Suprapubic skin (tissue), 4 donors: Measurements from ENCODE around the gene HEY2. TPM values are rescaled to one million over a fixed set of nuclear protein-coding genes. Genes with fewer than 3 reads are reported as not detected.

Experiments
- DNase-seq, 2 donors: peaks; one replicate each; pipeline ENCODE4 v3.0.0-alpha.2; 2019; ENCODE audit warnings: low spot score in 2 of 2
- H3K27ac ChIP-seq: fragments of 200-600 bp; sonication (generic); one replicate; pipeline ENCODE4 v1.5.1; 2019
- H3K27me3 ChIP-seq: fragments of 200-600 bp; sonication (generic); one replicate; pipeline ENCODE4 v1.5.1; 2019
- H3K36me3 ChIP-seq: fragments of 200-600 bp; sonication (generic); one replicate; pipeline ENCODE4 v1.5.1; 2019
- H3K4me1 ChIP-seq: fragments of 200-600 bp; sonication (generic); one replicate; pipeline ENCODE4 v1.5.1; 2019
- H3K4me3 ChIP-seq: fragments of 200-600 bp; sonication (generic); one replicate; pipeline ENCODE4 v1.5.1; 2019; ENCODE audit warnings: mild to moderate bottlenecking
- H3K9me3 ChIP-seq: fragments of 200-600 bp; sonication (generic); one replicate; pipeline ENCODE4 v1.5.1; 2019
- EP300 ChIP-seq: sonication (generic); formaldehyde crosslinking; IDR thresholded peaks from one replicate; pipeline ENCODE4 v1.6.1; 2017; ENCODE audit warnings: antibody characterized with exemption
- POLR2A ChIP-seq, 2 donors: fragments of 450-650 bp; IDR thresholded peaks; one replicate each; pipeline ENCODE4 v1.6.1; 2017; ENCODE audit warnings: antibody characterized with exemption in 2 of 2, mild to moderate bottlenecking in 2 of 2, moderate library complexity in 2 of 2
- POLR2AphosphoS5 ChIP-seq, 3 donors: sonication (generic); formaldehyde crosslinking; IDR thresholded peaks; one replicate each; pipeline ENCODE4 v1.6.1; 2017; ENCODE audit warnings: antibody characterized with exemption in 3 of 3
- whole genome bisulfite sequencing: methylation state at CpG from one replicate; pipeline ENCODE4 v1.1.5; 2018; 5-methylcytosine and 5-hydroxymethylcytosine counted together
- total RNA-seq, 4 donors: library from RNA; depleted of rRNA; stranded (reverse); fragments of >200 nt; gene quantifications; one replicate each; pipeline ENCODE4 v1.1.0, GENCODE V29; 2016
- TF ChIP-seq, protein P1 (sequence below), 2 donors: fragments of 200-600 bp in 1 of 2; fragments of 450-650 bp in 1 of 2; sonication (generic) in 1 of 2; IDR thresholded peaks; one replicate each; pipeline ENCODE4 v1.5.1; 2016 to 2019; ENCODE audit warnings: antibody characterized with exemption in 2 of 2, mild to moderate bottlenecking in 1 of 2, moderate library complexity in 1 of 2

The HEY2 gene
- total RNA-seq, 4 donors from 2014 or later = 0.76 to 3.0 (median 1.9) TPM

DNA sequence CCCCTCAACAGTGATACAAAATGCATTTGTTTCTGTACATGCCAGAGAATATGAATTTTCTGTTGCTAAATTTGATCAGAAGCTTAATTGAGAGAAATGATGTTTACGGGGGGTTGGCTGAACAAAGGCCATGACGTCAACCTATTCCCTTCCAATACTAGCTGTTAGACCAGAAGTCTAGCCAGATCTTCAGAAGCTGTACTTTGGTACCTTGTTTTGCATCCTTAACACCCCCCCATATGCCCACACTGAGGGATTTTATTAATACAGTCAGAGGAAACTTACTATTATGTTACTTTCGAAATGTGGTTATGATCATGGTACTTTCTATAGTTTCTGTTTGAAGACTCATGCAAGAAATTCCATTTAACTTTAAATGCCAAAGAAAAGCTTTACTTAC, 44.4 kb downstream of the HEY2 start:
- no peaks in the 10 kb centered on the region for H3K27me3 ChIP-seq
- H3K4me1 ChIP-seq = peaks cover 61% of the 10 kb centered on the region
- DNase-seq = no peak
- peak overlapping the region; percentile 72 for H3K27ac ChIP-seq
- TF ChIP-seq EP300 = no peak
- TF ChIP-seq, protein P1, sequence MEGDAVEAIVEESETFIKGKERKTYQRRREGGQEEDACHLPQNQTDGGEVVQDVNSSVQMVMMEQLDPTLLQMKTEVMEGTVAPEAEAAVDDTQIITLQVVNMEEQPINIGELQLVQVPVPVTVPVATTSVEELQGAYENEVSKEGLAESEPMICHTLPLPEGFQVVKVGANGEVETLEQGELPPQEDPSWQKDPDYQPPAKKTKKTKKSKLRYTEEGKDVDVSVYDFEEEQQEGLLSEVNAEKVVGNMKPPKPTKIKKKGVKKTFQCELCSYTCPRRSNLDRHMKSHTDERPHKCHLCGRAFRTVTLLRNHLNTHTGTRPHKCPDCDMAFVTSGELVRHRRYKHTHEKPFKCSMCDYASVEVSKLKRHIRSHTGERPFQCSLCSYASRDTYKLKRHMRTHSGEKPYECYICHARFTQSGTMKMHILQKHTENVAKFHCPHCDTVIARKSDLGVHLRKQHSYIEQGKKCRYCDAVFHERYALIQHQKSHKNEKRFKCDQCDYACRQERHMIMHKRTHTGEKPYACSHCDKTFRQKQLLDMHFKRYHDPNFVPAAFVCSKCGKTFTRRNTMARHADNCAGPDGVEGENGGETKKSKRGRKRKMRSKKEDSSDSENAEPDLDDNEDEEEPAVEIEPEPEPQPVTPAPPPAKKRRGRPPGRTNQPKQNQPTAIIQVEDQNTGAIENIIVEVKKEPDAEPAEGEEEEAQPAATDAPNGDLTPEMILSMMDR (IDR thresholded peaks at IDR 0.05) = no peak
- TF ChIP-seq POLR2A (IDR thresholded peaks at IDR 0.05) = no peak
- TF ChIP-seq POLR2AphosphoS5 (IDR thresholded peaks at IDR 0.05) = no peak
- 62% methylated on average over 3 of the region's 3 CpGs for WGBS
- H3K4me3 ChIP-seq = peak overlapping the region; percentile 95
- H3K9me3 ChIP-seq = no peaks in the 10 kb centered on the region
- H3K36me3 ChIP-seq = no peaks in the 10 kb centered on the region

- H3K27me3 ChIP-seq = no peaks in the 10 kb centered on the region
- H3K27ac ChIP-seq = peak overlapping the region; percentile 72
- no peaks in the 10 kb centered on the region for H3K36me3 ChIP-seq
- WGBS = 88% methylated on average over 5 of the region's 5 CpGs
- peak overlapping the region; percentile 95 for H3K4me3 ChIP-seq
- TF ChIP-seq POLR2A (IDR thresholded peaks at IDR 0.05) (no peak), EP300 (no peak), POLR2AphosphoS5 (IDR thresholded peaks at IDR 0.05) (no peak)
- TF ChIP-seq, protein P1 (IDR thresholded peaks at IDR 0.05) = no peak
- H3K9me3 ChIP-seq = no peaks in the 10 kb centered on the region
- H3K4me1 ChIP-seq = peaks cover 54% of the 10 kb centered on the region
- DNase-seq = no peak
Measured at GRCh38 chr6:125794342-125795137, 45.1 kb downstream of the HEY2 start.

DNA sequence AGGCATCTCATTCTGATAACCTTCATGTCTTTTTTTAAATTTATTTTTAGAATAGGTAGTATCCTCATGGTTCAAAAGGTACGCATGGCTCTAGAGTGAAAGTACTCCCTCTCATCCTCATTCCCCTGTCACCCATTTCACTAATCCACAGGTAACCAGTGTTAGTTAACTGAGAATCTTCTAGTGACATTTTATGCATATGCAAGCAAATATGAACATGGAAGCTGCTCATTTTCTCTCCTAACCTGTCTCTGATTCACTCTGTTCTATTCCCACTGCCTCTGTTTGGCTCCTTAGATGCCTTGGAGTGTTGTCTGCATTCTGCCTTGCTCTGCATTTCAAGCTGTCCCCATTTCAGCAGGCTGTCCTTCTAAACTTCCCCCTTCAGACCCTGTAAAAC, 45.9 kb downstream of the HEY2 start:
- H3K9me3 ChIP-seq = no peaks in the 10 kb centered on the region
- H3K4me1 ChIP-seq = peaks cover 47% of the 10 kb centered on the region
- no peaks in the 10 kb centered on the region for H3K27me3 ChIP-seq
- no peaks in the 10 kb centered on the region for H3K36me3 ChIP-seq
- WGBS = 100% methylated on average over 1 of the region's 1 CpG
- DNase-seq = no peak
- TF ChIP-seq EP300 = no peak
- TF ChIP-seq, protein P1 (IDR thresholded peaks at IDR 0.05) = no peak
- TF ChIP-seq POLR2A (IDR thresholded peaks at IDR 0.05) = no peak
- no peak for TF ChIP-seq POLR2AphosphoS5 (IDR thresholded peaks at IDR 0.05)
- no peak overlapping the region for H3K4me3 ChIP-seq
- peak overlapping the region; percentile 8 for H3K27ac ChIP-seq

GRCh38 chr6:125797120-125797885, 47.9 kb downstream of the HEY2 start:
- Histone ChIP-seq H3K9me3 (no peaks in the 10 kb centered on the region), H3K4me1 (peaks cover 35% of the 10 kb centered on the region), H3K27ac (no peak overlapping the region), H3K4me3 (no peak overlapping the region), H3K27me3 (no peaks in the 10 kb centered on the region), H3K36me3 (no peaks in the 10 kb centered on the region)
- TF ChIP-seq, protein P1 (IDR thresholded peaks at IDR 0.05) = no peak
- TF ChIP-seq EP300 (no peak), POLR2AphosphoS5 (IDR thresholded peaks at IDR 0.05) (no peak), POLR2A (IDR thresholded peaks at IDR 0.05) (no peak)
- 97% methylated on average over 3 of the region's 3 CpGs for WGBS
- DNase-seq = no peak

DNA sequence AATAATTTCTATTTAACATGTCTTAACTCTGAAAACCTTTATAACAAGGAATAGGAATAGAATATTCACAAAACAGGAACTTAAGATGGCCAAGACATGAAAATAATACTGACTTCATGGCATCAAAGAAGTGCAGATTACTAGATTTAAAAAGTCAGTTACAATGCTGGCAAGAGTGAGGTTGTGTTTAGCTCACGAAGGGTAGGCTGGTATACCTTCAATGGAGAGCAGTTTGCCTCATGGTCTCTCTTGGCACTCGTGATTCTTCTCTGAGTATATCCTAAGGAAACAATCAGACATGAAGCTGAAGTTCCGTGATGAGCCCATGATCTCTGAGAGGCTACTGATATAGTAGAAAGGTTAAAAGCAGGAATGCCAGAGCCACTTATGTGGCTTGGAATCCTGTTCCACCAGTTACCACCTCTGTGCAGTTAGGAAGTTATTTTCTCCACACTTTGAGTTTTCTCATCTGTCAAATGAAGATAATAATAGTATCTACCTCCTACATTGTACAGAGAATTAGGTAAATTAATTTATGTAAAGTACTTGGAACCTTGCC, 48.5 kb downstream of the HEY2 start:
- Histone ChIP-seq H3K36me3 (no peaks in the 10 kb centered on the region), H3K27me3 (no peaks in the 10 kb centered on the region), H3K9me3 (no peaks in the 10 kb centered on the region), H3K4me3 (no peak overlapping the region), H3K27ac (no peak overlapping the region), H3K4me1 (peaks cover 31% of the 10 kb centered on the region)
- TF ChIP-seq POLR2AphosphoS5 (IDR thresholded peaks at IDR 0.05) = no peak
- TF ChIP-seq, protein P1 (IDR thresholded peaks at IDR 0.05) = no peak
- TF ChIP-seq EP300 = no peak
- no peak for TF ChIP-seq POLR2A (IDR thresholded peaks at IDR 0.05)
- no peak for DNase-seq
- 88% methylated on average over 3 of the region's 3 CpGs for WGBS
